BJ (cell line): ENCODE results near the gene UGGT2. TPM values are rescaled to one million over a fixed set of nuclear protein-coding genes. Genes with fewer than 3 reads are reported as not detected.
"Not testable (repeated sequence)": the region's sequence is repeated elsewhere in the genome, so short reads cannot be mapped to it uniquely, and the experiment has no call there.

Experiments
- CTCF ChIA-PET: fragments of 350-600 bp; formaldehyde crosslinking; extraction: SDS; loops from one replicate; lab custom pipeline; 2021; ENCODE audit warnings: antibody characterized with exemption, inconsistent platforms; lab: Yijun Ruan, JAX
- POLR2A ChIA-PET: fragments of 300-600 bp; sonication (Branson Sonifier 250); formaldehyde crosslinking; extraction: SDS; loops from one replicate; lab custom pipeline; 2021; ENCODE audit warnings: antibody characterized with exemption; lab: Charles Lee
- DNase-seq: peaks from one replicate; pipeline ENCODE4 v3.0.0-alpha.2; 2011; ENCODE audit warnings: low read depth
- H3K27me3 ChIP-seq: 2 replicates; pipeline ENCODE4 v1.6.0; 2011; ENCODE audit warnings: low read length; ENCODE audit not compliant: control insufficient read depth, insufficient read depth
- H3K36me3 ChIP-seq: 2 replicates; pipeline ENCODE4 v1.5.1; 2011; ENCODE audit warnings: low read length; ENCODE audit not compliant: control insufficient read depth, insufficient read depth
- H3K4me3 ChIP-seq: 2 replicates; pipeline ENCODE4 v1.5.1; 2011; ENCODE audit warnings: low read depth, mild to moderate bottlenecking, control low read depth, low read length
- polyA plus RNA-seq: library from polyadenylated mRNA; depleted of rRNA; stranded (reverse); fragments of >200 nt; gene quantifications from 2 replicates; pipeline ENCODE4 v1.2.3, GENCODE V29; 2011
- TF ChIP-seq, protein P1 (sequence below): IDR thresholded peaks from 2 replicates; pipeline ENCODE4 v1.5.1; 2011; ENCODE audit warnings: low read depth, mild to moderate bottlenecking, control low read depth, inconsistent platforms, low read length, moderate library complexity; ENCODE audit not compliant: insufficient read depth

UGGT2 gene
- polyA plus RNA-seq, 1 experiment, result 20.2 TPM

DNA sequence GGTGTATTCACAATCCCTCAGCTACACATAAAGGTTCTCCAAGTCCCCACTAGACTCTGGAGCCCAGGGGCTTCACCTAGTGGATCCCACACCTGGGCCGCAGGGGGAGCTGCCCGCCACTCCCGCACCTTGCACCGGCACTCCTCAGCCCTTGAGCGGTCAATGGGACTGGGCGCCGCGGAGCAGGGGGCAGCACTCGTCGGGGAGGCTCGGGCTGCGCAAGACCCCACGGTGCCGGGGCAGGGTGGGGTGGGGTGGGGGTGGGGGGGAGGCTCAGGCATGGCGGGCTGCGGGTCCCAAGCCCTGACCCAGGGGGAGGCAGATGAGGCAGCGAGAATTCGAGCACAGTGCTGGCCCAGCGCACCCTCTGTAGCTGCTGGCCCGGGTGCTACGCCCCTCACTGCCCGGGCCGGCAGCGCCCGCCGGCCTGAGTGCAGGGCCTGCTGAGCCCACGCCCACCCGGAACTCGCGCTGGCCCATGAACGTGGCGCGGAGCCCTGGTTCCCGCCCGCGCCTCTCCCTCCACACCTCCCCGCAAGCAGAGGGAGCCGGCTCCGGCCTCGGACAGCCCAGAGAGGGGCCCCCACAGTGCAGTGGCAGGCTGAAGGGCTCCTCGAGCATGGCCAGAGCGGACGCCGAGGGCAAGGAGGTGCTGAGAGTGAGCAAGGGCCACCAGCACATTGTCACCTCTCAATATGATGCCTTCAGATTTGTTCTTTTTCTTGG lies 121.7 kb downstream of the UGGT2 start:
- CTCF ChIA-PET, result no interaction called here
- Histone ChIP-seq H3K36me3 (peaks cover 8% of the 10 kb centered on the region), H3K4me3 (no peak overlapping the region), H3K27me3 (no peaks in the 10 kb centered on the region)
- POLR2A ChIA-PET, result no interaction called here
- TF ChIP-seq, protein P1, sequence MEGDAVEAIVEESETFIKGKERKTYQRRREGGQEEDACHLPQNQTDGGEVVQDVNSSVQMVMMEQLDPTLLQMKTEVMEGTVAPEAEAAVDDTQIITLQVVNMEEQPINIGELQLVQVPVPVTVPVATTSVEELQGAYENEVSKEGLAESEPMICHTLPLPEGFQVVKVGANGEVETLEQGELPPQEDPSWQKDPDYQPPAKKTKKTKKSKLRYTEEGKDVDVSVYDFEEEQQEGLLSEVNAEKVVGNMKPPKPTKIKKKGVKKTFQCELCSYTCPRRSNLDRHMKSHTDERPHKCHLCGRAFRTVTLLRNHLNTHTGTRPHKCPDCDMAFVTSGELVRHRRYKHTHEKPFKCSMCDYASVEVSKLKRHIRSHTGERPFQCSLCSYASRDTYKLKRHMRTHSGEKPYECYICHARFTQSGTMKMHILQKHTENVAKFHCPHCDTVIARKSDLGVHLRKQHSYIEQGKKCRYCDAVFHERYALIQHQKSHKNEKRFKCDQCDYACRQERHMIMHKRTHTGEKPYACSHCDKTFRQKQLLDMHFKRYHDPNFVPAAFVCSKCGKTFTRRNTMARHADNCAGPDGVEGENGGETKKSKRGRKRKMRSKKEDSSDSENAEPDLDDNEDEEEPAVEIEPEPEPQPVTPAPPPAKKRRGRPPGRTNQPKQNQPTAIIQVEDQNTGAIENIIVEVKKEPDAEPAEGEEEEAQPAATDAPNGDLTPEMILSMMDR, result no peak
- no peak for DNase-seq

DNA sequence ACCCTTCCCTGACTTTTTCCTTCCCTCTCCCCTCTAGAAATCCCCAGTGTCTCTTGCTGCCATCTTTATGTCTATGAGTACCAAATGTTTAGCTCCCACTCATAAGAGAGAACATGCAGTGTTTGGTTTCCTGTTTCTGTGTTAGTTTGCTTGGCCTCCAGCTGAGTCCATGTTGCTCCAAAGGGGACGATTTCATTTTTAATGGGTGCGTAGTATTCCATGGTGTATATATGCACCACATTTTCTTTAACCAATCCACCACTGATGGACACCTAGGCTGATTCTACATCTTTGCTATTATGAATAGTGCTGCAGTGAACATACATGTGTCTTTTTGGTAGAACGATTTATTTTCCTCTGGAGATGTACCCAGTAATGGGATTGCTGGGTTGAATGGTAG lies 123.8 kb downstream of the UGGT2 start:
- no peak overlapping the region for H3K4me3 ChIP-seq
- no peaks in the 10 kb centered on the region for H3K27me3 ChIP-seq
- CTCF ChIA-PET, result no interaction called here
- H3K36me3 ChIP-seq, result peaks cover 2% of the 10 kb centered on the region; the same call in 1 of the 2 replicates
- DNase-seq, result no peak
- TF ChIP-seq, protein P1, result no peak
- POLR2A ChIA-PET, result no interaction called here

DNA sequence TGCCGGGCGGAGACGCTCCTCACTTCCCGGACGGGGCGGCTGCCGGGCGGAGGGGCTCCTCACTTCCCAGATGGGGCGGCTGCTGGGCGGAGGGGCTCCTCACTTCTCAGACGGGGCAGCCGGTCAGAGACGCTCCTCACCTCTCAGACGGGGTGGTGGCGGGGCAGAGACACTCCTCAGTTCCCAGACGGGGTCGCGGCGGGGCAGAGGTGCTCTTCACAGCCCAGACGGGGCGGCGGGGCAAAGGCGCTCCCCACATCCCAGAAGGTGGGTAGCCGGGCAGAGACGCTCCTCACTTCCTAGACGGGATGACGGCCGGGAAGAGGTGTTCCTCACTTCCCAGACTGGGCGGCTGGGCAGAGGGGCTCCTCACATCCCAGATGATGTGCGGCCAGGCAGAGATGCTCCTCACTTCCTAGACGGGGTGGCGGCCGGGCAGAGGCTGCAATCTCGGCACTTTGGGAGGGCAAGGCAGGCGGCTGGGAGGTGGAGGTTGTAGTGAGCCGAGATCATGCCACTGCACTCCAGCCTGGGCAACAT lies 124.8 kb downstream of the UGGT2 start:
- DNase-seq, POLR2A ChIA-PET, CTCF ChIA-PET, H3K36me3 ChIP-seq, H3K27me3 ChIP-seq, H3K4me3 ChIP-seq: not testable (repeated sequence)

DNA sequence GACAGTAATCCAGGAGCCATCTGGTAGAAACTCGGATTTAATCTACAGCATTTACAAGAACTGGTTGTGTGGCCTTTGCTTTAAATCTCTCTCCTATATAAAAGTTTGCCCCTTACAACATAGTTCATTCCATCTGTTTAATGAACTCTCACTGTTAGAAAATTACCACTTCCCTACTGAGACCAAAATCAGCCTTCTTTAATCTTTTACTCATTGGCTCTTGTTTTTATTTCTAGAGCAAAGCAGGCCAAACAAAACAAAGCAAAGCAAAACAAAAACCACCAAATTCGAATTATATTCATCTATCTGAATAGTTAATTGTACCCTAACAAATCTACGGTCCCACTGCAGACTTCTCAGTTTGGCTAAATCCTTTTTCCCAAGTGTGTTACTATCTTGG lies 127.0 kb downstream of the UGGT2 start:
- ChIA-PET POLR2A (no interaction called here), CTCF (no interaction called here)
- no peaks in the 10 kb centered on the region for H3K27me3 ChIP-seq
- no peak overlapping the region for H3K4me3 ChIP-seq
- H3K36me3 ChIP-seq, result no peaks in the 10 kb centered on the region
- TF ChIP-seq, protein P1, result no peak
- no peak for DNase-seq

DNA sequence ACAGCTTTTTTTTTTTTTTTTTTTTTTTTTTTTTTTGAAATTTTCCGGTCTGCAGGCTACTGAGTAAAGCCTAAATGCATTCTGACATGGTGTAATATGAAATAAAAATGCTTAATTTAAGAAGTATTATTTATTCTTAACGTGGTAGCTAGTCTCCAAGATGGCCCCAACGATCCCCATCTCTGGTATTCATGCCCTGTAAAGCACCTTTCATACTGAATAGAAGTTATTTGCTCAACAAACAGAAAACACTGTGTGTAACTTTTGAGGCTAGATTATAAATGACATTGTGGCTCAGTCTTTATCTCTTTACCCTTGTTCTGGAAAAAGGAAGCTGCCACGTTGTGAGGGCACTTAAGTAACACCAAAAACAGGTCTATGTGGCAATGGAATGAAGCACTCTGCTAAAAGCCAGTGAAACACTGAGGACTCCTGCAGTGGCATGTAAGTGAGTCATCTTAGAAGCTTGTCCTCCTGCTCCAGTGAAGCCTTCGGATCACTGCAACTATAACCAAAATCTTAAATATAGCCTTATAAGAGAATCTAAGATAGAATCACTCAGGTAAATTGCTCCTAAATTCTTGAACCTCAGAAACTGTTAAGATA lies 128.7 kb downstream of the UGGT2 start:
- TF ChIP-seq, protein P1, result no peak
- CTCF ChIA-PET, result no interaction called here
- Histone ChIP-seq H3K4me3 (no peak overlapping the region), H3K36me3 (no peaks in the 10 kb centered on the region), H3K27me3 (no peaks in the 10 kb centered on the region)
- POLR2A ChIA-PET, result no interaction called here
- peak; percentile 34 for DNase-seq
